GM18519 (cell line): ENCODE results near the gene MMAB.

Experiments
- ATAC-seq: cut with Tn5 transposase; IDR thresholded peaks from one replicate; pipeline ENCODE4 v1.9.1; 2021; ENCODE audit warnings: mild to moderate bottlenecking, moderate library complexity; ENCODE audit not compliant: unreplicated experiment, low FRiP score

Gene MMAB

DNA sequence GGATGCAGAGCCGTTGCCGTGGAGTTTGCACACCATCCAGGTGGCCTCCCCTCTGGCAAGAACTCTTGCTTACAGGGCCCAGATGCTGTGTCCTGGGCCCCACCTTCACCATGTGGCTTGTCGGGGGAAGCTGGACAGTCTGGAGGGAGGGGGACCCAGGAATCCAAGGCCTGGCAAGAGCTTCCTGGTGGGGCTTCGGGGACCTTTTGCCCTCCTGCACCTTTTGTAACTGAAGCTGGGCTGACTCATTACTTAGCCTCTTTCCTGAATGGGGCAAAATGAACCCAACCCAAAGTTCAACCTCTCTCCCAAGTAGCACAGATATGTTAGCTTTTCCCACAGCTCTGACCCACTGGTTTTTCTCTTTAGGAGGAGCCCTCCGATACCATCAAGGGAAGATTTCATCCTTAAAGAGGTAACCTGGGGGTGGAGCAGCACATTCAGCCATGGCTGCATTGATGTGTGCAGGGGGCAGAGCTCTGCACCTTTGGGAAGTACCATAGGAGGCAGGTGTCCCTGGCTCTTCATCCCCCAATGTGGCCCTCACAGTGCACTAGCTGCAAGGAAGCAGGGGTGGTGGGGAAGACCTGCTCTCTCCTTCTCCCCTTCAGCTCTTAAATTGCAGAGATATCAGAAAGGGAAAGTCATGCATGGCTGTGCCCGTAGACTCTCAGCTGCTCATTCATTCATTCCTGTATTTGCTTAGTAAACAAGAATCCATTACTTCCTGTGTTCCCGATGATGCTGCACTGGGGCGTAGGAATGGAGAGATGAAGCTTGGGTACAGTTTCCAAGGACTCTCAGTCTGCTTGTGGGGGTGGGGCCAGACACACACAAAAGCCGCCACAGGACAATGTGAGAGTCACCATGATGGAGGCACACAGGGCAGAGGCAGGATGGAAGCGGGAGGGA lies 13.3 kb upstream of the MMAB start:
- ATAC-seq: no peak

DNA sequence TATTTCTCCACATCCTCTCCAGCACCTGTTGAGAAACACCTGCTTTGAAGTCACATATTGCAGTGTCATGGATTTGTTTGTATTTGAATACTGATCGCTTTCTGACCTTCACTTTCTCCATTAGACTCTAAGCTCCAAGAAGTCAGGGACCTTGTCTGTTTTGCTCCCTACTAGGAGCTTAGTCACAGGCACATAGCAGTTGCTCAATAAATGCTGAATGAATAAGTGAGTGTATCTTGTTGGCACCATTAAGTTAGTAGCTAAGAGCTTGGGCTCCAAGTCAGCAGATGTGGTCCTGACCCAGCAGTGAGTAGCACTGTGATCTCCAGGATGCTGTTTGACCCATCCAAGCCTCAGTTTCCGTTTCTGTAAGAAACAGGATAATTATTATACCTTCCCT lies 10.4 kb upstream of the MMAB start:
- no peak for ATAC-seq

DNA sequence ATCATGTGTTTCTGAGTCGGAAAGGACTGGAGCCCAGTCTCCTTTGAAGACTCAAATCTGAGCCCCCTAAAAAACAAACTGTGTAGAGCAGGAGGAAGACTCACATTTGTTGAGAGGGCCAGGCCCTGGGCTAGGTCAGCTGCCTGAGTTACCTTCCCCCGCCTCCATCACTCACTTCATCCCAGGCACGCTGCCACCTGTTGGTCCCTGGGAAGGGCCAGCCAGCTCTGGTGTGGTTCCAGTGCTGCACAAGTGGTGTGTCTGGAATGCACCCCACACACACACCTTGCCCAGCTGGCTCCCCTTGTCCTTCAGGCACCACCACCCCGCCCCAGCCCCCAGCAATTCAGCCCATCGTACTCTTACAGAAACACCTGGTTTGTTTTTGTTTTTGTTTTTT lies 9.3 kb upstream of the MMAB start:
- no peak for ATAC-seq

DNA sequence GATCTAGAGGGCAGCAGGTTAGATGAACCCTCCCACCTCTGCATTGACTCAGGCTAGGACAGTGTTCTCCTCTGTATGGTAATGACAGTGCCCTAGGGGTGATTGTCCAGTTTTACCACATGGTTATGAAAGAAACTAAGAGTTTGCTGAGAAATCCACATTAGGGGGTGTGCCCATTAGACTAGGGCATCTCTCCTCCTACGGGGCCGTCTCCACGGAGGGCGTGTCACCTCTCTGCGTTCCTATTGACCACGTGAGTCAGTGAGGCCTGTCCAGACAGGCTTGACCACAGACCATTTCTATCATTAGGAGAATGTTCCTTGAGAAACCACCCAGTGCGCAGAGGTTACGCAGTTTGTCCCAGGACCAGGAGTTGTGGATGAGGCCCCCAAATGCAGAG lies 8.6 kb upstream of the MMAB start:
- ATAC-seq: no peak

DNA sequence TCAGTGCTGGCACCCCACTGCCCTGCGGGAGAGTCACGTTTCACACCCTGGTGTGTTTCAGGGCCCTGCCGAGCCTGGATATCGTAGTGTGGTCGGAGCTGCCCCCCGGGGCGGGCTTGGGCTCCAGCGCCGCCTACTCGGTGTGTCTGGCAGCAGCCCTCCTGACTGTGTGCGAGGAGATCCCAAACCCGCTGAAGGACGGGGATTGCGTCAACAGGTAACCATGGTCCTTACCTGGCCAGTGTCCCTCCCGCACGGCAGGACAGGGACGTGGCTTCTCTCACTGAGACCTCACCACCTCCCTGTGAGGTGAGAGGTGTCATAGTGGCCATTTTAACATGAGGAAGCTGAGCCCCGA lies 8.0 kb upstream of the MMAB start:
- no peak for ATAC-seq

DNA sequence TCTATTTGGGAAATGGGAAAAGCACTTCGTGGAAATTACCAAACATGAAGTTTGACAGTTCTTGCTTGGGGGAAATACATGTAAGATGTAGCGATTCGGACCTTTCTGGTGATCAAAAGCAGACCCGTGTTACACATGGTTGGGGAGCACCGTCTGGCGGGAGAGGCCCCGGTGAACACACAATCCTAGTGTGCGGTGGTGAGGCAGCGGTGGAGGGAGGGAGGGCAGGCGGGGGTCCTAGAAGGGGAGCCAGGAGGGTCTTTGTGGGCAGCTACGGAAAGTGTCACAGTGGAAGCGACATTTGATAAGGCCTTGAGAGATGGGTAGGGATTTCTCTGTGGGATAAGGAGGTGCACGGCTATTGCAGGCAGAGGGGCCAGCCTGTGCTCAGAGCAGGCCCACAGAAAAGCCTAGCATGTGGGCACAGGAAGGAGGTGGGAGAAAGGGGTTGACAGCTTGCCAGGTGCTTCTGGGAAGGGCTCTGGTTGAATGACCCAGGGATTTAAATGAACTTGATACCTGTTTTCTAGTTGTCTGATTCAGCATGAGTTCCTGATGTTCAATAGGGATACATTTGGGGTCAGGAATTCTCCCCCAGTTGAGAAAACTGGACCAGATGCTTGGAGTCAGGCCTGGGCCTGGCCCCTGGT lies 7.5 kb upstream of the MMAB start:
- no peak for ATAC-seq

DNA sequence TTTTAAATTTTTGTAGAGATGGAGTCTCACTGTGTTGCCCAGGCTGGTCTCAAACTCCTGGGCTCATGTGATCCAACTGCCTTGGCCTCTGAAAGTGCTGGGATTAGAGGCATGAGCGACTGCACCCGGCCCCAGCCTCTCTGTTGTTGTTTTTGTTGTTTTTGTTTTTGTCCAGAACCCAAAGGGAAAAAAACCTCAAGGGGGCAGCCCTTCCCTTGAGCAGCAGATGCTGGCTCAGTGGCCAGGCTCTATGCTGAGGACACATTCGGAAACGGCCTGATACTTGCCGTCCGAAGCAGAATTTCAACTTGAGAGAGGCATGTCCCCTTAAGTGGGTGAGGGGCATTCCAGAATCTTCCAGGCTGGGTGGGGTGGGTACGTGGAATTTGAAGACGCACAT lies 7.0 kb upstream of the MMAB start:
- ATAC-seq: no peak

DNA sequence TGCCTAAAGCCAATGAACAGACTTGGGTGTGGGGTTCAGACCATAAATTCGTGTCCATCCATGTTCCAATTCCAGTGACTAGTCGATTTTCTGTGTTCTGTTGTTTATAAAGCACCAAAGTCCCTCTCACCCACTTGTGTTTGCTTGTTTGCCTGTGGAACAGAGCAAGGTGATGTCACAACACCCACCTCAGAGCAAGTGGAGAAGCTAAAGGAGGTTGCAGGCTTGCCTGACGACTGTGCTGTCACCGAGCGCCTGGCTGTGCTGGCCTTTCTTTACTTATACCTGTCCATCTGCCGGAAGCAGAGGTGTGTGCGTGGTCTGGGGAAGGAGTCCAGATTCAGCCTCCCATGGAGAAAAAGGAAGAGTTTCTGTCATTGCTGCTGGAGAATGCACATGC lies 6.3 kb upstream of the MMAB start:
- ATAC-seq: no peak

DNA sequence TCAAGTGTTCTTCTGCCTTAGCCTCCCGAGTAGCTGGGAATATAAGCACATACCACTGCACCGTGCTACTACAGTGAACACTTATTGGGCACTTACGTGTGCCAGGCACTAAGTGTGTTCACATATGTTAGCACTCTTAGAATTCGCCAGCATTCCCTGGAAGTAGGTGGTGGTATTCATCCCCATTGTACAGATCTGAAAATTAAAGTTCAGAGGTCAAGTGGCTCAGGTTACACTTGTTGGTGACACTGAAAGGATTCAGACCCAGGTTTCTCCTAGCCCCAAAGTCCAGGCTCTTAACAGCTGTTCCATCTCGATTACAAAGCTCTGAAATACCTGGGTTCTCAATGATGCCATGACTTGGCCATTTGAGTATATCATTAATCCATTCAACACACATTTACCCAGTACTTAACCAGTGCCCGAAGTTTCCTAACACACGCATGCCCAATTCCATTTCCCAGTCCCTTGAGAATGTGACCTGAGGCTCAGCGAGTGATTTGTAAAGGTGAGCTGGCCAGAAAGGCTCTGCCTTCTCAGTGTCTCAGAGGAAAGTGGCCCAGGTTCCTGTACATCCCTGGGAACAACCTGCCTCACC lies 5.1 kb upstream of the MMAB start:
- ATAC-seq: no peak

DNA sequence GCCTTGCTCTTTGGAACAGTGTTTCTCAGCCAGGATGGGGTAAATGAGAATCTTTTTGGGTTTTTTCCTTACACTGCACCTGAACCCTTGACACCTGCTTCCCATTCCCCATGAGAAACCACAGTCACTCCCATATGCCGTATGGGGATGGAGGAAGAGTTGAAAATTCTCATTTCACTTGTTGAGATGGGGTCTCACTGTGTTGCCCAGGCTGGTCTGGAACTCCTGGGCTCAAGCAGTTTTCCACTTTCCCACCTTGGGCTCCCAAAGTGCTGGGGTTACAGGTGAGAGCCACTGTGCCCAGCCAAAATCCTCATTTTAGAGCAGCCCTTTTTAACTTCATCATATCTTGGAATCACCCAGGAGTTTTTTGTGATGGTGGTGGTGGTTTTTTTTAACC lies 4.0 kb upstream of the MMAB start:
- ATAC-seq: no peak

DNA sequence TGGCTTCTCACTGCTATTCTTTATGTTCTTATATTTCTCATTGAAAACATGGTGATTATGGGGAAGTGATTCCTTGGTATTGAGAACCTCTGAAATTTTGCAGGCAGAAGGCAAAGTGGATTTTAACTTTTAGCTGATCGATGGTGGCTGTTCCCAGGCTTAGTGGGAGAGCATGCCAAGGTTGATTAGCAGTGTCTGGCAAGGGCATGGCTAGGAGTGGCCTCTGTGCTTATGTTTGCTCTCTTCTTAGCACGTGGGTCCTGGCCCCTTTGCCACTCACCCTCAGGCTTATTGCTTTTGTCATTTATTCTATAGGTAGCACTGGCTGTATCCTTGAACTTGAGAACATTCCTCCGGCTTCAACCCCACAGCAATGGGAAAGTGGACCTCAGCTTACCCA lies 2.4 kb upstream of the MMAB start:
- ATAC-seq: no peak

DNA sequence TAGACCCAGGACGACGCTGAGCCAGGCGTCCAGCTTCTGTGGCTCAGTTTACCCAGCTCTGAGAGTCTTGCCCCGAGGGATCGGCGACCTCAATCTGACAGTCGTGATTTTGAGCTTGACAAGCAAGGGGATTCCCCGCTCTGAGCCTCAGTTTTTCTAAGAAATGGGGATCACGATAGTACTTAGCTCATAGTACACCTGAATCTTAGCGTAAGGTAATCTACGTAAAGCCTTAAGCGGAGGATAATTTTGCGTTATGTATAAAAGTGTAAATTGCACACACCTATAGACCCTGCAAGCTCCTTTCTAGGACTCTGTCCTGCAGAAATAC lies 575 bp upstream of the MMAB start:
- ATAC-seq: no peak

DNA sequence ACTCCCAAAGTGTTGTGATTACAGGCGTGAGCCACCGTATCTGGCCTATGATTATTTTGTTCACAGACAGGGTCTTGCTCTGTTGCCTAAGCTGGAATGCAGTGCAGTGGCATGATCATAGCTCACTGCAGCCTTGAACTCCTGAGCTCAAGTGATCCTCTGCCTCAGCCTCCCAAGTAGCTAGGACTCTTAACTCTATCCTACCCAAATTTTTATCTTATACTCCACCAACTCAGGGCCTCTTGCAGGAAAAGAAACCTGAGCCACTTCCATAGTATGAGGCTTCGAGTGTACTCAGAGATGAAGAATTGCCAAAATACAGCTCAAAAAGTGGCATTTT lies 828 bp downstream of the MMAB start:
- no peak for ATAC-seq

DNA sequence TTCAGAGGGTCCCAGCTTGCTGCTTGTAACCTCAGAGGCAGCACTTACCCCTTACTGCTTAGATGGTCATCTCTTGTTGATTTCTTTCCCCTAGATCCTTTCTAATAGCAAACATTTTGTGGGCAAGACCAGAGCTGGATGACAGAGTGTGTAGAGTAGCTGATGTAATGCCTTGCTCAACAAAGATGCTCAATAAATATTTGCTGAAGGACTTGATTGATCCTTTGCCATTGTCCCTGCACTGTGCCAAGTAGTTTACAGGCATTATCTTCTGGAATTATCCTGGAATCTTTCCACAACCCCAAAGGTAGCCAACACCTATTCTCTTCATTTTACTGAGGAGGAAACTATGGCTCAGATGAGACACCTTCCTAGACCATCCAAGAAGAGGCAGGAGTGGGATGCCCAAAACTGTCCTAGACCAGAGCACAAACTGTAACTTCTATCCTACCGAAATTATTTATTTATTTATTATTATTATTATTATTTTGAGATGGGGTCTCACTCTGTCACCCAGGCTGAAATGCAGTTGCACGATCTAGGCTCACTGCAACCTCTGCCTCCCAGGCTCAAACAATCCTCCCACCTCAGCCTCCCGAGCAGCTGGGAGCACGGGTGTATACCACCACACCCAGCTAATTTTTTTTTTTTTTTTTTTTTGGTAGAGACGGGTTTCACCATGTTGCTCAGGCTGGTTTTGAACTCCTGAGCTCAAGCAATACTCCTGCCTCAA lies 1.4 kb downstream of the MMAB start:
- no peak for ATAC-seq

DNA sequence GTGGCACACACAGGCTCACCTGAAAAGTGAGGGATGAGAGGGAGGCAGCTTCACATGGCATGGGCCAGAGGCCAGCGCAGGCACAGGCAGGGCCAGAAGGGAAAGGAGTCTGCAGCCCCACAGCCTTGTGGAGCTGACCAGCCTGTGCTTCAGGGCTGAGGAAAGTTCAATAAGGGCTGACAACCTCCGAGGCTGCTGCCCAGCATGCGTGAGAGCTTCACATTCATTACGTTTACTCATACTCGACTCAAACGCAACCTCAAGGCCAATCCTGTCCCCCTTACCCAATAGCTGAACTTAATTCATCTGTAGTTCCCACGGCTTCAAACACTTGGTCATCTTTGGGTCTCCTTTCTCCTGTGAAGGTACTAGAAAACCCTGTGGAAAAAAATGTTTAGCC lies 4.8 kb downstream of the MMAB start:
- ATAC-seq: no peak

DNA sequence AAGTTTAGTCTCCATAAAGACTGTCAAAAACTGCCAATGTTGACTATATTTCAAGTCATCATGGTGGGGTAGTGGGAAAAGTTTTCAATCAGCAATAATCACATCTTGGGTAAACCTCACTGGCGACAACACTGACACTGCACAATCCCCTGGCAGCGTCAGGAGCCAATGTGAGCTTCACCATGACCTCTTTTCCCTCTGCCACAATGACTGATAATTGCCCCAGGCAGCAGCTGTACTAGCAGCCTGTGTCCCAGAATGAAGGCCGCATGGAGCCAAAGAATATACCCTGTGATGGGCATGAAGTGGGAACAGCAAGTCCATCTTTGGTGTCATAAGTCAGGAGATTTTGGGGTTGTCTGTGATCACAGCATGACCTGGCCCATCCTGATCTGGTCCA lies 5.3 kb downstream of the MMAB start:
- ATAC-seq: no peak

DNA sequence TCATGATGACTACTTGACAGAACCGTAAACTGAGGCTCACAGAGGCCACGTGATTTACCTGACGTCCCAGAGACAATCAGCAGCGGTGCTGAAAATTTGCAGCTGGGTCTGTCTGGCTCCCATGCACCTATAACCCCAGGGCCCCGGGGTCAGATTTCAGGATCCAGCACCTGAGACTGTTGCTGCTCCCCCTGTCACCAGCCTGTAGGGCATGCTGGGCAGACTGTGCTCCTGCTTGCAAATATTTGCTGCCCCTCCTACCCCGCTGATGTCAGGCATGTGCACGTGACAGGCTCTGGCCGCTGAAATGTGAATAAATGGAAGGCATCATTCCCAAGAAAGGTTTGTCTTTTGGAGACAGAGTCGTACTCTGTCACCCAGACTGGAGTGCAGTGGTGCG lies 6.0 kb downstream of the MMAB start:
- ATAC-seq: no peak

DNA sequence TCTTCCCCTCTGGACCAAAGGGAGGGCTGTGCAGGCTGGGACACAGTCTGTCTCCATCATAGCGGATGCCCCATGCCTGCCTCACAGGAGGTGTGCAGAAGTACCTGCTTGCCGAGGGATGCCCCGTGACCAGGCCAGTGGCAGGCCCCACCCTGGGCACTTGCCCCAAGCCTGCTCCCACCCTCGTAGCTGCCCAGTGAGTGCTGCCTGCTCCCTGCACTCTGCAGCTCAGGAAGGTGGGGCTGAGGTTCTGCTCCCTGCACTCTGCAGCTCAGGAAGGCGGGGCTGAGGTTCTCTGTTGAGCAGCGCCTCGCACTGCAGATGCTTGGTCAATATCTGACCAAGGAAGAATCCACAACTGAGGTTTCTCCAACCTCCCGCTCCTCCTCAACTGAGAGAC lies 6.9 kb downstream of the MMAB start:
- ATAC-seq: no peak

DNA sequence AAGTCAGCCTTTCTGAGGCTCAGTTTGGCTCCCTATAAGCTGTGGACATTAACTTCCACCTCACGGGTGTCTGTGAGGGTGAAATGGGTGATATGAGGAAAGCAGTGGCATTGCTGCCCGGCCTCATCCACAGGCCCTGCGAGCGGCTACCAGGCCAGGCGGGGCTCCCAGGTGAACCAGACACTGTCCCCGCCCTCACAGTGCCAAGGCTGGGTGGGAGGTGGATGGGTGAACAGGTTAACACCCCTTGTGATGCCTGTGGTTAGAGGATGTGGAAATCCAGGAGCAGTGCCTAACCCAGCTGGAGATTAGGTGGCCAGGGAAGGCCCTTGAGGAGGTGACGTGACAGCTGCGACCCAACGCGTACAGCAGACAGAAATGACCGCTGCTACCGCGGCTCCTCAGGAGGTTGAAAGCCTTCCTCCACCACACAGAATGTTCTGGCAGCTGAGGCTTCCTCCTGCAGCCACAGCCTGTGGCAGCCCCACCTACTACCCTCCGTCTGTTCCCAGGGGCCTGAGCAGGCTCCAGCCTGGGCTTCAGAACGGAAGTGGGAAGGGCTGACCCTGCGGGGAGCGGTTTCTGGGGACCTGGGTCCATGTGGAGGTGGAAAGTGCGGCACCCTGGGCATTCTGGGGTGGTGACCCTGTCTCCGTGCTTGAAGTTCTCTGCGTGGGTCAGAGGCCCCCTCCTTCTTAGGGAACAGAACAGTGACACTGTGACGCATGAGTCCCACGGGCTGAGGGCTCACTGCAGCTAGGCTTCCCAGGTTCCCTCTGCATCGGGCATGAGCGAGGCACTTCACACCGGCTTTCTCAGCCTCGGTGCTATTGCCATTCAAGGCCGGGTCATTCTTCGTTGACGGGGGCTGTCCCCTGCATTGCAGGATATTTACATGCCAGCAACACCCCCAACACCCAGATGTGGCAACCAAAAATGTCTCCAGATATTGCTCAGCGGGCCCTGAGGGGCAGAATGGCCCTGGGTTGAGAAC lies 9.7 kb downstream of the MMAB start:
- no peak for ATAC-seq

DNA sequence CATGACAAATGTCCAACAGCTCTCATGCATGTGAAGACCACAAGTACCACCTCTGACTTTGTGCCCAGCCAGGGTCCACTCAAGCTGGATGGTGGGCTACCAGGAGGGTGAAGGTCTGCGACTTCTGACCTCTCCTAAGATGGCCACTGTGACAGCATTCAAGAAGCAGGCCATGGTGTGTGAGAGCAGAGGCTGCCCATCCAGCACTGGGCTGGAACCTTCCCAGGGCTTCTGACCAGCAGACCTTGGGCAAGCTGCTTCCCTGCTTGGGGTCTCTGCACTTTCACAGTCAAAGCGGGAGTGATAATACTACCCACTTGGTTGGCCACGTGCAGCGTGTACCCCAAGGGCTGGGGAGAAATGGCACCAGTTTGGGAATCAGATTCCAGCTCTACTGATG lies 10.4 kb downstream of the MMAB start:
- no peak for ATAC-seq

DNA sequence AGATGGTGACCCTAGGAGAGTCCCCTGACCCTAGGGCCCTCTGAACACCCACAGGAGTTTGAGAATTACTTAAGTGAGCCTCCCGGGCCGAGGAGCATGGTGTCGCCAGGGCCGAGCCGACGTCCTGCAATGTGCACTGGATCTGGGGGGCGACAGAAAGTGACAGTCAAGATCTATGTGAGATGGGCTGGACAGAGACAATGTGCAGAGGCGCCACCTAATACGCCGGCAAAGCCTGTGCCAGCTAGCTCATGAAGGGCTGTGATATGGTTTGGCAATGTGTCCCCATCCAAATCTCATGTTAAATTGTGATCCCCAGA lies 11.6 kb downstream of the MMAB start:
- ATAC-seq: no peak
